GM11168 (cell line): Measurements from ENCODE around the gene MLN.

Experiments
- in situ Hi-C: fragments of 300-500 bp; cut with MboI; formaldehyde crosslinking; loops from one replicate; pipeline ENCODE4 v1.12.0; 2022; ENCODE audit warnings: low sequenced_read_pairs; ENCODE audit not compliant: unreplicated experiment

Gene MLN

DNA sequence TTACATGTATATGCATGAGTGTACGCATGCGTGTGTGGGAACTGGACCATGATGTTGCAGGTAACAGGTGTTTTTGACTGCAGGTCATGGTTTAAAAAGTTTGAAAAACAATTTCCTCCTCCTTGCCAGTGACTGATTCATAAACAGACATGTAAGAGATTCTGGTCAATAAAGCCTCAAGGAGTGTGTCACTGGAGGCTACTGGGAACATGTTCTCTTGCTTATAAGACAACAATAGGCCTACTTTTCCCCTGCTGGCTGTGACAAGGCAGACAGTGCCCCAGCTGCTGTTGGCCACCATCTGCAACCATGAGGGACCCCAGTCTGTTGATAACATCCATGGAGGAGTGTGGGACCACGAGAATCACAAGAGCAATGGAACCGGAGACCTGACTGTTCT is 27.6 kb downstream of the MLN start:
- in situ Hi-C loops: no loop called here

DNA sequence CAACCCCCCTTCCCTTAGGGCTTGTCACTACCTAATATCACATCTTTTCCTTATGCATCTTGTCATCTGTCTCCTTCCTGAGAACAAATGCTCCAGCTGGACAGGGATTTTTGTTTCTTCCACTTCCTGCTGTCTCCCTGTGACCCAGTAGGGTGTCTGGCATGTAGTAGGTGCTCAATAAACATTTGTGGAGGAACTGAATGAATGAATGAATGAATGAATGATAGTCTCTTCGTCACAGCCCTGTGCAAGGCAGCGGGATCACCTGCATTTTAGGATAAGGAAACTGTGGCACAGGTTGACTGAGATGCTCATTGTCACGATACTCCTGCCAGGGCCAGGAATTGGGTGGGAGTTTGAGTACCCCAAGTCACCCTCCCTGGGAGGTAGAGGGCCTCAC is 29.0 kb downstream of the MLN start:
- in situ Hi-C loops: no loop called here

DNA sequence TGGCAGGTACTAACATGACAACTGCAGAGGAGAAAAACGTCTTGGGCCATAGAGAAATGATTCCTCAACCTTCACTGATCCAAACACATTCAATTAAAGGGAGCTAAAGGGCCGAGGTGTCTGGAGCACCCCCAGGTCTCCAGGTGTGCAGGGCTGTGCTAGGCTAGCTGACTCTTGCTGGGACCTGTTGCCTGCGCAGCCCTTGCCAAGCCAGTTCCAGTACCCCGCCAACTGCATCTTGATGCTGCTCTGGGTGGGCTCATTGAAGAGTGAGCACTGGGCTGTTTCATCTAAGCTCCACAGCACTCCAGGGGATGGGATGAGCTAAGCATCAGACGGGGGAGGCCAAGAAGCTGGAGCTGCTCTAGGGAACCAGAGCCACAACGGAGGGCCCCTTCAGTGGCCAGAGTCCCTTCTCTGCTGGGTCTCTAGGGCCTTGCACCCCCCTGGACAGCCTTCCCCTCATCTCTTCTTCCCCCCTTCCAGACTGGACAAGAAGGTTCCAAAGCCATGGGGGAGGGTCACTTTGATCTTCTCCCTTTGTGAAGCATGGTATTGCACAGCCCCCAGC is 30.8 kb downstream of the MLN start:
- in situ Hi-C loops: no loop called here

DNA sequence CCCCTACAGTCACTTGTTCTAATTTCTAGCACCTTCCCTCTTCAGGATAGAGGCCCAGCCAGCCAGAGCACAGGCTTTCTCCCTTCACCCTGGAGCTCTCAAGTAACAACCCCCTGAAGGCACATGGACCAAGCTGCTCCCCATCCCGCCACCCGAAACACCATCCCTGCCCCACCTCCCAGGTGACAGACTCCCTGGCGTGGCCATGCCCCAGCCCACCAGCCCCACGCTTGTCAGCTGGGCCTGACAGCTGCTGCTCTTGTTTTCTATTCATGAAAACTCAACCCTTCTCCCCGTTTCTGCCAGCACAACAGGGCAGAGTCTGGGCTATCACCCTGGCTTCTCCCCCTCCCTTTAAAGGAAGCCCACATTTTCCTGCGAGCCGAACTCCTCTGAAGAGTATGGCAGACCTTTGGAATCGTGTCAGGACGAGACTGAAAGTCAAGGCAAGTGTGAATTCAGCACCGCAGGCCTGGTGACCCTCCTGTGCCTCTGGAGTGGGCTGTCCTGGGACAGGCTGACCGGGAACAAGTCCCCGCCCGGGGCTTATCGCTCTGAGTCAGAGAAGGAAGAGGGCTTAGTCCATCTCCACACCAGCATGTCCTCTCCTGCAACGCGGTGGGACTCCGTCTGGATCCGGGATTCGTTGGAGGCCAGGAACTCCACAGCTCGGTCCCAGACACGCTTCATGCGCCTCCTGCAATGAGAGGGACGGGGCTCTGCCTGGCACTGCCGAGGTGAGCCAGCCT is 31.5 kb downstream of the MLN start:
- in situ Hi-C loops: no loop called here

DNA sequence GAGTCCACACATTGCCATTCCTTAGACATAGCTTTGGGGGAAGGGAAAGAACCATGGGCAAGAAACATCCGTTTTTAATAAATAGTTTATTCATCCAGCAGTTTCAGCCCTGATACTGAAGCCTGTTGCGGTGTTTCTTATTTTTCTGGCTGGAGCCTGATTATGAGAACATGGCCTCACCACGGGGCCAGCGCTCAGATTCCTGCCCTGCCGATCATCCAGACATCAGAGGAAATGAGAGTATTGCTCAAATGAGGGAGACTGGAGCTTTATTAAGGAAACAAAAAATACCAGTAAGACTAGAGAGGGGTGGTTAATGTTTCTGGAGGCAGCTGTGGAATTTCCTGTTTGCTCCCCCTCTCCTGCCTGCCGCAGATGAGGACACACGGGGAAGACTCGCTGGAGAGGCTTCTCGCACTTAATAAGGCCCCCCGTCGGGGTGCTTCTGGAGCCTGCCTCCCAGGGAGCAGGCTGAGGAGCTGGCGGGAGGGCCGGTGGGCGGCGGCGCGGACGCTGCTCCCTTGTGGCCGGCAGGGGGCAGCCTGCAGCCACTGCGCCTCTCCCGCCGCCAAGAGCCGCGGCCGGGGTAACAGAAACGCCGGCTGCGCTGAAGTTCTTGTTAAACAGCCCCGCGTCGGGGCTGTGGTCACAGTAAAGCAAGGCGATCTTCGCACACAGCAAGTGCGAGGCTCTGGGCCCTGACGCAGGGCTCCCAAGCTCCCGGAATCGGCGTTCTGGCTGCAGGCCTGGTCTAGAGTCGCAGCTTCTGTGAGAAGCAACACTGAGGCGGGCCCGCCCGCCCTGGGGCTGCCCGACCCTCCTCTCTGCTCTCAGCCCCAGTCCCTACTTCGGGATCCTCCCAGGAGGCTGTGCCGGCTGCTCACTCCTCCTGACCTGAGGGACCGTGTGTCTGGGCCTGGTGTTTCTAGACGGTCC is 32.4 kb downstream of the MLN start:
- in situ Hi-C loops: no loop called here

DNA sequence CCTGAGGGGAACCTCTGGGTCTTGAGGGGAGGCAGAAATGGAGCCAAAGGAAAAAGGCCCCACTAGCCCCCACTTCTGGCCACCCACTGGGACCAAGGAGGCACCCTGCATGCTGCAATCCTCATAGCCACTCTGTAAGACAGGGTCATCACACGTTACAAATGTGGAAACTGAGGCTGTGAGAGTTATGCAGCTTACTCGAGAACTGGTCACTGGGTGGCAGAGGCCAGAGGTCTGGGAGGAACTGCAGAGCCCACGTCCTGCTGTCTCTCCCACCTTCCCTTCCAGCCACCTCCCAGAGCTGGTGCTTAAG is 33.0 kb downstream of the MLN start:
- in situ Hi-C loops: no loop called here

DNA sequence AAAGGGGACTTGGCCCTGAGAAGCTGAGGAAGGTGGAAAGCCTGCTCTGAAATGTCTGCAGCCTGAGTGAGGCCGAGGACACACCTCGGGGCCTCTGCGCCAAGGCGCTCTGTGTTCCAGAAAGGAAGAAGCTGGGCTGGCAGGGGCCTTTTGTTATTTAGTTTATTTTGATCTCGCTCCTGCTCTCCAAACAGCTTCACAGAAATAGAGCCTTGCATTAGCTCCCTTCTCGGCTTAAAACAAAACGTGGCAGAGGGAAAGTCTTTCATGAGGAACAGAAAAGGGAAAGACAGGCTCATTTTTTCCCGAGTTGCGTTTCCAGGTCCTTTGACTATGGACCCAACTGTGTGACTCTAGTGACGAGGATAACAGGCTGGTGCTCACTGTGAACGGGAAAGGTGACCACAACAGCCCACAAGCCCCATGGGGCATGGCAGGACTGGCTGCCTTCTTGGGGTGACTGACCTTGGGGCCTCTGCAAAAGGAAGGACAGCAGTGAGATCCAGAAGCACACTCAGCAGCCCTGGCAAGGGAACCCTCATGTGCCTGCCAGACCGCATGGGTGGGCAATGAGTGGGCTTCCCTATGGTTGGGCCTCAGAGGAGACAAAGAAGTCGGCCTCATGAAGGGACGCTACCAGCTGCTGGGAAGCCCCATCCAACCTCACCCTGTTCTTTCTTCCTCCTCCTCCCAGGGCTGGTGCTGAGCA is 33.5 kb downstream of the MLN start:
- in situ Hi-C loops: no loop called here

DNA sequence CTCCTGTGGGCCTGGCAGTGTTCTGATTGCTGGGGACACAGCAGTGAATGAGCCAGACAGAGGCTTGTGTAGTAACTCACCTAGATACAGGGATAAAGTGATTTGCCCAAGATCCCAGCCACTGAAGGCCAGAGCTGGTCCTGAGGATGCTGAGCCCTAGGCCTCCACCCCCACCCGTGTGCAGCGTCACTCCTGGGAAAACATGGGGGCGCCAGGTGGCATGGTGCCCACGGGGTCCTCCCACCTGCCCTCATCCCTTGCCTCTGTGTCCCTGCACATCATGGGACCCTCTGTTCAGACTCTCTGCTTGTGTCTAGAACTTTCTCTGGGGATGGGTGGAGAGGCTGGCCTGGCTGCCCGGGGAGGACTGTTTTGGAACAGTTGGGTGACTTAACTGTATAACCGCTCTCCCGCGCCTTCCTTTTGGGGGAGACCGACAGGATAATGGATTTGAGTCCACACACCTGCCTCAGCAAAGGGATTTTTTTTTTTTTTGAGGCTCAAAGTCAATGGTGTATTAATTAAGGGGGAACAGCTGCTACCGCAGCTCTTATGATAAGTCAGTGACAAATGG is 34.5 kb downstream of the MLN start:
- in situ Hi-C loops: loop anchor here (10.0 kb wide), 1 partner anchor 55 kb away; the partner anchor contains the start of gene UQCC2

DNA sequence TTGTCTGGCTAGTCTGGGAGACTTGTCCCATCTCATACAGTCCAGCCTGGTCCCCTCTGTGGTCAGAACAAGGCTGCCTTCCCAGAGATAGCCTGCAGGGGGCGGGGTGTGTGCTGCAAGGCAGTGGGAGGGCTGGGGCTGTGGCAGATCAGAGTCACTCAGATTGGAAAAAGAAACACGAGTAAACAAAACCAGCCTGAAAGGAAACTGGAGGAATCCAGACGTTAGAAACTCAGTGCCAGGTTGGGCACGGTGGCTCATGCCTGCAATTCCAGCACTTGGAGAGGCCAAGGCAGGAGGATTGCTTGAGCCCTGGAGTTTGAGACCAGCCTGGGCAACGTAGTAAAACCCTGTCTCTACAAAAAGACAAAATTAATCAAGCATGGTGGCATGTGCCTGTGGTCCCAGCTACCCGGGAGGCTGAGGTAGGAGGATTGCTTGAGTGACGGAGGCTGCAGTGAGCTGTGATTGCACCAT is 35.1 kb downstream of the MLN start:
- in situ Hi-C loops: loop anchor here (10.0 kb wide), 1 partner anchor 54 kb away; the partner anchor contains the start of gene UQCC2

DNA sequence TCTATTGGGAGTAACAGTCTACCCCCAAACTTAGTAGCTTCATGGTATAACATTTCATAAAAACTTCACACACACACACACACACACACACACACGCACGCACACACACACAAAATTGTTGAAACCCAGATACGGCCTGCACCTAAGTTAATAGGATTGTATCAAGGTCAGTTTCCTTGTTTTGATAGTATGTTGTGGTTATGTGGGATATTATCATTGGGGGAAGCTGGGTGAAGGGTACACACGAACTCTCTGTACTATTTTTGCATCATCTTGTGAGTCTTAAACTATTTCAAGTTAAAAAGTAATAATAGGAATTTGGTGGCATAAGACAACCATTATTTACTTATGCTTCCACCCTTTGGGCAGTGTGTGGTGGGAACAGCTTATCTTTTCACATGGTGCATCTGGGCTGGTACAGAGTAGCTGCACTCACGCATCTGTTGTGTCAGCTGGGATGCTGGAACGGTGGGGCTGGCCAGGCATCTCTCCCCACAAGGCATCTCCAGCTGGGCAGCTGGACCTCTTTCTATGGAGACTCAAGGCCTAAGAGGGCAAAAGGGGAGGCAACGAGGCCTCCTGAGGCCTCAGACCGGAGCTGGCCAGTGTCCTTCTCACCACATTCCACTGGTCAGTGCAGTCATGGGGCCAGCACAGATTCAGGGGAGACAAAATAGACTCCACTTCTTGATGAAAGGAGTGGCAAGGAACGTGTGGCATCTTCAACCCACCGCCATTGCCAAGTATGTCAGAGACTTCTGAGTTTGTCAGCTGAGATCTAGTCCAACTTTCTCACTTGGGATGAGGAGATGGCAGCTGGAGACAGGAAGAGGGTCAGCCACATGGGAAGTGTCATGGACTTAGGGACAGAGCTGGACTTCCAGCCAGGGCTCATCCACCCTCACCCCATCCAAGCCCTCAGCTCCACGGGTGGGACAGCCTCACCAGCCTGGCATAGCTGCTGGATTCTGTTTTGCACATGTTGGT is 36.6 kb downstream of the MLN start:
- in situ Hi-C loops: loop anchor here (10.0 kb wide), 1 partner anchor 52 kb away; the partner anchor contains the start of gene UQCC2

DNA sequence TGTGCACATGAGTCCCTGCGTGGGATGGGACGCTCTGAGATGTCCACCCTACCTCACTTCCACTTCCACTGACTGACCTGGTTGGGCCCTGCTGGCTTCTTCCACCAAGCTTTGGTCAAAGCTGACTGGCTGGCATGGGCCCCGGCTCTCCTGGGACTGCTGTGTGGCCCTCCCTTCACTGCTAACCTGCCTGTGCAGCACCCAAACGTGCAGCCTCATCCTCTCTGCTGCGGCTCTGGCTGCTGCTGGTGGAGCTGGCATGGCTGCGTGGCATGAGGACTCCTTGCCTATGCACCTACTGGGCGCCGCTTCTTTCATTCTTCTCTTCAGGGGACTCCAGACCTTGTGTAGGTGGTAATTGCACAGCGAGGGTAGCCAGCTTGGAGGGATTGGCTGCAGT is 38.4 kb downstream of the MLN start:
- in situ Hi-C loops: loop anchor here (10.0 kb wide), 1 partner anchor 51 kb away; the partner anchor contains the start of gene UQCC2

DNA sequence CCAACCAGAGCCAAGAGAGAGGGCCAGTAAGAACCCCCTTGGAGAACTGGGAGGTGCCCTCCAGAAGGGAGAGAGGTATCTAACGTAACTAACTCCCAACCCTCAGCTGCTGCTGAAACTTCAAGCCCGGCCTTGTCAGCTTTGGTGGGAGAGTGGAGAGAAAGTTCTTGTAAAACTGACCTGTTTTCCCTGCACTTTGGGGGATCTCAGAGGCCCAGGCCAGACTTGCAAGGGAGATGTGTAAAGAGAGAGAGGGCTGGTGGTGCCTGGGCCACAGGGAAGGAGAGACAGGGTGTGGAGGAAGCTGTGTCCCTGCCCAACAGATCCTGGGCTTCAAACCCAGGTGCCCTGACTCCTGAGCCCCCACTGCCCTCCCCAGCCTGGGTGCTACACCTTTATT is 39.8 kb downstream of the MLN start:
- in situ Hi-C loops: loop anchor here (10.0 kb wide), 1 partner anchor 49 kb away; the partner anchor contains the start of gene UQCC2

DNA sequence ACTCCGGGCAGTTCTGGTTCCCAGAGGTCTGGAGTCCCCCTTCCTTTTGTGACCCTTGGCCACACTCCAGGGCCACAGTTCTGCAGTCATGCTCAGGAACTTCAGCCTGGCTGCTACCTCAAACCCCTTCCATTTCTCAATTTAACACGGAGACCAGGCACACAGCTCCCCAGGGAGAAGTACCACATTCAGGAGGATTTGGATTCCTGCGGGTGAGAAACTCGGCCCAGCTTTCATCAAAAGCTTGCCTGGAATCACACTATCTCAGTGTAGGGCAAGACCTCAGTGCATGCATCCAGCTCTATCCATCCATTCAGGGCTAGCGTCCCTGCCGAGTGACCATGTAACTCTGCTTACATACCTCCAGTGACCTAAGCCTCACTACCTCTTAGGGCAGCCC is 40.3 kb downstream of the MLN start:
- in situ Hi-C loops: loop anchor here (10.0 kb wide), 1 partner anchor 49 kb away; the partner anchor contains the start of gene UQCC2

DNA sequence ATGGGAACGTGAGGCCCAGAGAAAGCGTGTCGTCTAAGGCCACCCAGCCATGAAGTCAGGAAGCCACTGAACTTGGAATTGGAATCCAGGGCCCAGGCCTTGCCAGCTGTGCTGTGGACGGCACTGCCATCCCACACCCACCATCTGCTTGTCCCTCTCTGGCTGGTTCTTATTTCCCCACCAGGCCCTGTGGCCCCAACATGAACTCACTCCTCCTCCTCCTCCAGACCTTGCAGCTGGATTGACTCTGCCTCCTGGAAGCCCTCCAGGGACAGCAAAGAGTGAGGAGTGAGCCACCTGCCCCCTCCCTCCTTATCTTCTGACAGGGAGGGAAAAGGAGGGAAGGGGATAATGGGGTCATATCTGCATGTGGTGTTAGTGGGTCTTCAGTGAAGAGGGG is 41.1 kb downstream of the MLN start:
- in situ Hi-C loops: loop anchor here (10.0 kb wide), 1 partner anchor 48 kb away; the partner anchor contains the start of gene UQCC2

DNA sequence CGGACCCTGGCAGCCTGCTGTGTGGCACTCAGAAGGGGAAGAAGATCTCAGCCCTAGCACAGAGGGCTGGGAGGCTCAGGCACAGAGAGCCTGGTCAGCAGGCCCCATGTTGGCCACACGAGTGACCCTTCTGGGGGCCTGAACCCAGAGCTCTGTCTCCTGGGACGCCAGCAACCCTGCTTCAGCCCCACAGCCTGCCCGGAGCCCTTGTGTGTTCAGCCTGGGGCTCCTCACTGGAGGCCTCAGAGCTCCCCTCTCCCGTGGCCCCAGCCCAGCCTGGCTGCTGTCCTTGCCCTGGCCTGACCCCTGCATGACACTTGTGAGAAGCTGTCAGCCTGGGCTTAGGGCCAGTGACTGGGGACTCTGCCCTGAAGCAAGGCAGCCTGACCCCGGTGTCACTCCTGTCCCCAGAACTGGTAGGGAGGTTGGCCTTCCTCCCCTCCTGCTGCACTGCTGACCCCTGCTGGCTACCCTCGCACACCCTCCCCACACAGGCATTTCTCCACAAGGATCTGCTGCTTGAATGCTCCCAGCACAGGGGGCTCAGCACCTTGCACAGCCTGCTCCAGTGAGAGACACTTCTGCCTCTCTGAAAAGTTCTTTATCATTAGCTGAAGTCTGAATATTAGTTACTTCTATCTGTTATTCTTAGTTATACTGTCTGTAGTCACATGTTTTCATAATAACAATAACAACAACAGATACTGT is 41.7 kb downstream of the MLN start:
- in situ Hi-C loops: loop anchor here (10.0 kb wide), 1 partner anchor 47 kb away; the partner anchor contains the start of gene UQCC2

DNA sequence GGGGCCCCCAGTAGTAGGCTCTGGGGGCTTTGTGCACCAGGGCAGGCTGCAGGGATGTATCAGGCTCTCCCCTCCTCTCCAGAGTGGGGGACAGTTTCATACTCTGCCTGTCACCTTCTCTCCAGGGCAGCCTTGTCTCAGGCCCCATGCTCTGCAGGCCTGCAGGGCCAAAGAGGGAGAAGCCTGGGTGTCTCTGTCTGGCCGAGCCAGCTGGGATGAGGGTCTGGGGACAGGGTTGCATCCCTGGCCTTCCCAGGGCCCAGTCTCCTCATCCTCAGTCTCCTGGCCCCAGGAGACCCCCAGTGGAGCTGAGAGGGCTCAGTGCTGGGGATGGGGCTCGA is 42.3 kb downstream of the MLN start:
- in situ Hi-C loops: loop anchor here (10.0 kb wide), 1 partner anchor 47 kb away; the partner anchor contains the start of gene UQCC2

DNA sequence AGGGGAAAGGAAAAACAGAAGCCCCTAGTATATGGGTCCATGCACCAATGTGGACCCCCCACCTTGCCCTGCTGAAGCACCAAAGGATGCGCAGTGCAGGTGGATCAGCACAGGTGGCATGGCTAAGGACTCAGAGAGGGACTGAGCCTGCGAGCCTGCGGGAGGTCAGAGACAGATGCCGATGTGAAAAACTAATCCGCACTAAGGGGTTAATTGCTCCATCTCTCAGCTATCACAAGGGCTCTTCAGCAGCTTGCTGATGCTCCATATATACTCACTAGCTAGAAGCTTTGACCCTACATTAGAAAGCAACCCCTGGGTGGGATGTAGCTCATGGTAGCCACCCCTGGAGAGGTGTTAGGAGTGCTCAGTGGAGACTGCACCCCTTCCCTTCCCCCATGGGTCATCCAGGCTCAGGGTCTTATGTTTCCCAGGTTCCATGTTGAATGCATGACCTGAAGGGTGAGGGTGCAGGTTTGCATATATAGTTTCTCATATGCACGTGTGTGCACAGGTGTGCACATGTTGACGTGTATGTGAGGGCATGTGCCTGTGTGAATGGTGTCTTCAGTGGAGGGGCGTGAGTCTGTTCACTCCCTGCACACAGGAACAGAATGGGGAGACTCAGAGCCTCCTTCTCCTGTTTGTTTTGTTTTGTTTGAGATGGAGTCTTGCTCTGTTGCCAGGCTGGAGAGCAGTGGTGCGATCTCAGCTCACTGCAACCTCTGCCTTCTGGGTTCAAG is 43.7 kb downstream of the MLN start:
- in situ Hi-C loops: loop anchor here (10.0 kb wide), 1 partner anchor 45 kb away; the partner anchor contains the start of gene UQCC2
